Neural cell (in vitro differentiated cells): Measurements from ENCODE around the gene PATZ1. TPM values are rescaled to one million over a fixed set of nuclear protein-coding genes. Genes with fewer than 3 reads are reported as not detected.

Source experiments
- H2AFZ ChIP-seq: fragments of 200-600, 300-800 bp; sonication (generic), shearing (Covaris generic); 2 replicates; pipeline ENCODE4 v1.6.0; 2014; ENCODE audit warnings: low read depth, mild to moderate bottlenecking, antibody characterized with exemption, low read length, moderate library complexity
- H3F3A ChIP-seq: fragments of 200-600 bp; shearing (Covaris generic); 2 replicates; pipeline ENCODE4 v1.6.1; 2016; ENCODE audit warnings: mild to moderate bottlenecking, moderate library complexity, mixed read lengths, antibody characterized with exemption, low read length; ENCODE audit not compliant: insufficient read depth, poor library complexity, severe bottlenecking
- H3K27ac ChIP-seq: fragments of 200-600, 300-800 bp; sonication (generic), shearing (Covaris generic); 2 replicates; pipeline ENCODE4 v1.5.1; 2014; ENCODE audit warnings: mild to moderate bottlenecking, low read length, moderate library complexity
- H3K27me3 ChIP-seq: fragments of 300-800, 200-600 bp; sonication (generic), shearing (Covaris generic); 2 replicates; pipeline ENCODE4 v1.6.0; 2014; ENCODE audit warnings: mild to moderate bottlenecking, low read depth, low read length, moderate library complexity; ENCODE audit not compliant: insufficient read depth
- H3K36me3 ChIP-seq: fragments of 300-800, 200-600 bp; sonication (generic), shearing (Covaris generic); 2 replicates; pipeline ENCODE4 v1.5.1; 2014; ENCODE audit warnings: mild to moderate bottlenecking, antibody characterized with exemption, low read length, moderate library complexity; ENCODE audit not compliant: insufficient read depth
- H3K4me2 ChIP-seq: fragments of 300-800, 200-600 bp; sonication (generic), shearing (Covaris generic); 2 replicates; pipeline ENCODE4 v1.6.0; 2014; ENCODE audit warnings: mild to moderate bottlenecking, low read length
- H3K4me3 ChIP-seq: fragments of 300-800, 200-600 bp; sonication (generic), shearing (Covaris generic); 2 replicates; pipeline ENCODE4 v1.5.1; 2014; ENCODE audit warnings: mild to moderate bottlenecking, low read length, moderate library complexity
- H3K79me2 ChIP-seq: fragments of 200-600 bp; shearing (Covaris generic); replicated peaks from 2 replicates; pipeline ENCODE4 v1.6.0; 2014; ENCODE audit warnings: mild to moderate bottlenecking, low read length, moderate library complexity; ENCODE audit not compliant: insufficient read depth
- H3K9ac ChIP-seq: fragments of 300-800, 200-600 bp; sonication (generic), shearing (Covaris generic); 2 replicates; pipeline ENCODE4 v1.6.1; 2016; ENCODE audit warnings: mild to moderate bottlenecking, low read length, mixed read lengths
- H3K9me2 ChIP-seq: fragments of 200-600 bp; shearing (Covaris generic); 2 replicates; pipeline ENCODE4 v1.6.1; 2016; ENCODE audit warnings: mild to moderate bottlenecking, low read length, mixed read lengths; ENCODE audit not compliant: insufficient read depth
- H3K9me3 ChIP-seq: fragments of 200-600, 300-800 bp; sonication (generic), shearing (Covaris generic); 2 replicates; pipeline ENCODE4 v1.6.1; 2016; ENCODE audit warnings: mild to moderate bottlenecking, mixed run types, low read length, moderate library complexity, mixed read lengths
- H4K20me1 ChIP-seq: fragments of 200-600 bp; shearing (Covaris generic); 2 replicates; pipeline ENCODE4 v1.6.1; 2016; ENCODE audit warnings: mild to moderate bottlenecking, mixed run types; ENCODE audit not compliant: insufficient read depth
- EP300 ChIP-seq: fragments of 450-650 bp; conservative IDR thresholded peaks from 2 replicates; pipeline ENCODE4 v1.6.1; 2014; ENCODE audit warnings: antibody characterized with exemption, mild to moderate bottlenecking, moderate library complexity; ENCODE audit not compliant: poor library complexity, severe bottlenecking
- EZH2 ChIP-seq: fragments of 200-600, 300-800 bp; shearing (Covaris generic), sonication (generic); IDR thresholded peaks from 2 replicates; pipeline ENCODE4 v1.6.1; 2014; ENCODE audit warnings: antibody characterized with exemption, low read length, borderline replicate concordance, mild to moderate bottlenecking; ENCODE audit not compliant: insufficient read depth, poor library complexity, severe bottlenecking
- MXI1 ChIP-seq: fragments of 450-650 bp; conservative IDR thresholded peaks from 2 replicates; pipeline ENCODE4 v1.6.1; 2014; ENCODE audit warnings: antibody characterized with exemption, mild to moderate bottlenecking; ENCODE audit not compliant: poor library complexity, severe bottlenecking
- POLR2AphosphoS5 ChIP-seq: IDR thresholded peaks from 2 replicates; pipeline ENCODE4 v1.6.1; 2012
- RAD21 ChIP-seq: fragments of 450-650 bp; conservative IDR thresholded peaks from 2 replicates; pipeline ENCODE4 v1.6.1; 2014; ENCODE audit warnings: antibody characterized with exemption, mild to moderate bottlenecking, moderate library complexity
- SMC3 ChIP-seq: fragments of 450-650 bp; conservative IDR thresholded peaks from 2 replicates; pipeline ENCODE4 v1.6.1; 2014; ENCODE audit warnings: antibody characterized with exemption, mild to moderate bottlenecking, moderate library complexity; ENCODE audit not compliant: poor library complexity
- TAF1 ChIP-seq: IDR thresholded peaks from 2 replicates; pipeline ENCODE4 v1.6.1; 2012; ENCODE audit warnings: low read depth
- polyA plus RNA-seq: library from polyadenylated mRNA; depleted of rRNA; stranded (reverse); fragments of >200 nt; gene quantifications from 2 replicates; pipeline ENCODE4 v1.2.3, GENCODE V29; 2014
- TF ChIP-seq, protein P1 (sequence below): fragments of 450-650 bp; IDR thresholded peaks from 2 replicates; pipeline ENCODE4 v1.5.1; 2014; ENCODE audit warnings: antibody characterized with exemption, mild to moderate bottlenecking, moderate library complexity; ENCODE audit not compliant: poor library complexity, severe bottlenecking
- TF ChIP-seq, protein P2 (sequence below): IDR thresholded peaks from 2 replicates; pipeline ENCODE4 v1.6.1; 2012; ENCODE audit warnings: borderline replicate concordance

PATZ1 gene
- polyA plus RNA-seq, 1 donor from 2014 or later = 33.5 TPM

DNA sequence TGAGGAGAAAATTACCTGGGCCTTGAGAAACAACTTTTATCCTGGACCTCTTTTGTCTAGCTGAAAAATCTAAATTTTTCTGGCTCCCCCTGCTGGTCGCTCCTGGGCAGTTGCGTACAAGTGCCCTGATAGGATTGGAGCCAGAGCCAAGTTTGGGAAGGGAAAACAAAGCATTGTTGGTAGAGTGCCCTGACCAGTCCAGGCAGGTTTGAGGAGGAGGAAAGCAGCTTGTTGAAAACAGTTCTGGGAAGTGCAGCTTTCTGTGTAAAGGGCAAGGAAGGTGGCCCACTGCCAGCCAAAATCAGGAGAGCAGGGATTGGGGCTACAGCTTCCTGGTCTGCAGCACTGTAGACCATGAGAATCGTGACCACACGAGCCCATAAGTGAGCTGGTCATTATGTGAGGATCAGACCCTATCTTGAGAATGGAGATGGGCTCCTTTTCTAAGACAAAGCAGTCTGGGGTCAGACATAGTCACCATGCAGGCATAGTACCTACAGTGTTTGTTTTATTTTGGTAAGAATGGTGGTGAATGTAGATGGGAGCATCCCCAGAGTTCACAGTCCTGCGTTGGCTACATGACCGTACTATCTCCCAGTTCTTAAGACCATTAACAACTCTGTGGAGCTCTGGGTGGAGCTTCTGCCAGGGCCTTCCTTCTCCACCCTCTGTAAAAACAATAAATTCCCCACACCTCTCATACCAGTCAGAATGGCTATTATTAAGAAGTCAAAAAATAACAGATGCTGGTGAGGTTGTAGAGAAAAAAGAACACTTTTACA is 32.6 kb downstream of the PATZ1 start:
- Histone ChIP-seq H3K79me2 (no peaks in the 10 kb centered on the region), H3K4me2 (no peak overlapping the region), H3F3A (no peaks in the 10 kb centered on the region), H3K9me3 (no peaks in the 10 kb centered on the region), H3K9me2 (no peaks in the 10 kb centered on the region), H3K9ac (no peak overlapping the region), H3K27ac (no peak overlapping the region), H4K20me1 (no peaks in the 10 kb centered on the region), H3K27me3 (no peaks in the 10 kb centered on the region), H3K4me3 (no peak overlapping the region), H3K36me3 (no peaks in the 10 kb centered on the region), H2AFZ (no peak overlapping the region)
- TF ChIP-seq, protein P1, sequence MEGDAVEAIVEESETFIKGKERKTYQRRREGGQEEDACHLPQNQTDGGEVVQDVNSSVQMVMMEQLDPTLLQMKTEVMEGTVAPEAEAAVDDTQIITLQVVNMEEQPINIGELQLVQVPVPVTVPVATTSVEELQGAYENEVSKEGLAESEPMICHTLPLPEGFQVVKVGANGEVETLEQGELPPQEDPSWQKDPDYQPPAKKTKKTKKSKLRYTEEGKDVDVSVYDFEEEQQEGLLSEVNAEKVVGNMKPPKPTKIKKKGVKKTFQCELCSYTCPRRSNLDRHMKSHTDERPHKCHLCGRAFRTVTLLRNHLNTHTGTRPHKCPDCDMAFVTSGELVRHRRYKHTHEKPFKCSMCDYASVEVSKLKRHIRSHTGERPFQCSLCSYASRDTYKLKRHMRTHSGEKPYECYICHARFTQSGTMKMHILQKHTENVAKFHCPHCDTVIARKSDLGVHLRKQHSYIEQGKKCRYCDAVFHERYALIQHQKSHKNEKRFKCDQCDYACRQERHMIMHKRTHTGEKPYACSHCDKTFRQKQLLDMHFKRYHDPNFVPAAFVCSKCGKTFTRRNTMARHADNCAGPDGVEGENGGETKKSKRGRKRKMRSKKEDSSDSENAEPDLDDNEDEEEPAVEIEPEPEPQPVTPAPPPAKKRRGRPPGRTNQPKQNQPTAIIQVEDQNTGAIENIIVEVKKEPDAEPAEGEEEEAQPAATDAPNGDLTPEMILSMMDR = peak; percentile 61
- peak; percentile 47 for TF ChIP-seq SMC3
- TF ChIP-seq, protein P2, sequence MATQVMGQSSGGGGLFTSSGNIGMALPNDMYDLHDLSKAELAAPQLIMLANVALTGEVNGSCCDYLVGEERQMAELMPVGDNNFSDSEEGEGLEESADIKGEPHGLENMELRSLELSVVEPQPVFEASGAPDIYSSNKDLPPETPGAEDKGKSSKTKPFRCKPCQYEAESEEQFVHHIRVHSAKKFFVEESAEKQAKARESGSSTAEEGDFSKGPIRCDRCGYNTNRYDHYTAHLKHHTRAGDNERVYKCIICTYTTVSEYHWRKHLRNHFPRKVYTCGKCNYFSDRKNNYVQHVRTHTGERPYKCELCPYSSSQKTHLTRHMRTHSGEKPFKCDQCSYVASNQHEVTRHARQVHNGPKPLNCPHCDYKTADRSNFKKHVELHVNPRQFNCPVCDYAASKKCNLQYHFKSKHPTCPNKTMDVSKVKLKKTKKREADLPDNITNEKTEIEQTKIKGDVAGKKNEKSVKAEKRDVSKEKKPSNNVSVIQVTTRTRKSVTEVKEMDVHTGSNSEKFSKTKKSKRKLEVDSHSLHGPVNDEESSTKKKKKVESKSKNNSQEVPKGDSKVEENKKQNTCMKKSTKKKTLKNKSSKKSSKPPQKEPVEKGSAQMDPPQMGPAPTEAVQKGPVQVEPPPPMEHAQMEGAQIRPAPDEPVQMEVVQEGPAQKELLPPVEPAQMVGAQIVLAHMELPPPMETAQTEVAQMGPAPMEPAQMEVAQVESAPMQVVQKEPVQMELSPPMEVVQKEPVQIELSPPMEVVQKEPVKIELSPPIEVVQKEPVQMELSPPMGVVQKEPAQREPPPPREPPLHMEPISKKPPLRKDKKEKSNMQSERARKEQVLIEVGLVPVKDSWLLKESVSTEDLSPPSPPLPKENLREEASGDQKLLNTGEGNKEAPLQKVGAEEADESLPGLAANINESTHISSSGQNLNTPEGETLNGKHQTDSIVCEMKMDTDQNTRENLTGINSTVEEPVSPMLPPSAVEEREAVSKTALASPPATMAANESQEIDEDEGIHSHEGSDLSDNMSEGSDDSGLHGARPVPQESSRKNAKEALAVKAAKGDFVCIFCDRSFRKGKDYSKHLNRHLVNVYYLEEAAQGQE = no peak

DNA sequence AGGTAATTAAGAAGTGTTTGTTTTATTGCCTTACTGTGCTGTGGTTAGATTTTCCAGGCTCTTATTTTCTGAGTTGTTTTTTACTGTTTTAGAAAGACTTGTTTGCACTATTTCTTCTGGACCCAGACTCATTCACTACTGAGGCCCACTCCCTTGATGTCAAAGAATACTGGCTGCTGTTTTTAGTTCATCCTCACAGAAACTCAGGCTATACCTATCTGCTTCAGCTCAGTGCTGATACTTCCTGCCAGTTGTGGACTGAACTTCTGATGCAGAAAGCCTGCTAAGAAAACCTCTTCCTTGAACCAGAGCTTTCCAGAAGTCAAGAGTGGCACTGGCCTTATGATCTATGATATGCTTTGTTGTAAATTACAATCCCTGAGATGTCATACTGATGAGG is 38.0 kb downstream of the PATZ1 start:
- TF ChIP-seq EZH2 (no peak), EP300 (no peak), POLR2AphosphoS5 (no peak), RAD21 (no peak), TAF1 (no peak), SMC3 (no peak), MXI1 (no peak)
- TF ChIP-seq, protein P2 = no peak
- TF ChIP-seq, protein P1 = no peak
- no peak overlapping the region for H3K27ac ChIP-seq
- no peak overlapping the region for H3K4me2 ChIP-seq
- H4K20me1 ChIP-seq = no peaks in the 10 kb centered on the region
- H3K36me3 ChIP-seq = no peaks in the 10 kb centered on the region
- no peaks in the 10 kb centered on the region for H3K9me2 ChIP-seq
- H2AFZ ChIP-seq = no peak overlapping the region
- no peak overlapping the region for H3K4me3 ChIP-seq
- no peaks in the 10 kb centered on the region for H3K27me3 ChIP-seq
- no peak overlapping the region for H3K9ac ChIP-seq
- no peaks in the 10 kb centered on the region for H3K9me3 ChIP-seq
- H3F3A ChIP-seq = no peaks in the 10 kb centered on the region
- H3K79me2 ChIP-seq = no peaks in the 10 kb centered on the region
